CD4-positive, alpha-beta T cell treated with Interleukin-12 subunit alpha and Interleukin-12 subunit beta, for 1 hour (primary cell): Measurements from ENCODE around the gene WIF1.

Source experiments
- DNase-seq: peaks from one replicate; pipeline ENCODE4 v3.0.0-alpha.2; 2020

WIF1 gene

DNA sequence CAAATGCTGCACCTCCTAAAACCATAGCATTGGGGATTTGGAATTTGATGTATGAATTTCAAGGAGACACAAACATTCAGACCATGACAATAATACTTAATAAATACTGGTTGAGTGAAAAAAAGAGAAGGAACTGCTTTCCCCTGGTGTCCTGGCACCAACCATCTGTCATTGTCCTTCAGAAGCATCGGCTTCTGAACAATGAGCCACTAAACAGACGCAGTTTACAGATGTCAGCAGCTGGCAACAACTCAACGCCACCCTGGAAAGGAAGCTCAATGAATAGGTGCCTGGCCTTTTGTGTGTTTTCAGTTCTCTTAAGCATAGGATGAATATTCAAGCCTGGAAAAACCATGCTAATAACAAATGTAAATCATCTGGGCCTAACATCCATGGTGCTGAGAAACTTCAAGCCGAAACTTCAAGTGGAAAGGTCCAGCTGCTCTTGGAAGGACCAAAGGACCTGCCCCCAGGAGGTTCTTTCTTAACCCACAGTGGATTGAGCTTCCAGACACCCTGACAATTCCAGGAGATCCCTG is 101.3 kb downstream of the WIF1 start:
- DNase-seq: no peak

DNA sequence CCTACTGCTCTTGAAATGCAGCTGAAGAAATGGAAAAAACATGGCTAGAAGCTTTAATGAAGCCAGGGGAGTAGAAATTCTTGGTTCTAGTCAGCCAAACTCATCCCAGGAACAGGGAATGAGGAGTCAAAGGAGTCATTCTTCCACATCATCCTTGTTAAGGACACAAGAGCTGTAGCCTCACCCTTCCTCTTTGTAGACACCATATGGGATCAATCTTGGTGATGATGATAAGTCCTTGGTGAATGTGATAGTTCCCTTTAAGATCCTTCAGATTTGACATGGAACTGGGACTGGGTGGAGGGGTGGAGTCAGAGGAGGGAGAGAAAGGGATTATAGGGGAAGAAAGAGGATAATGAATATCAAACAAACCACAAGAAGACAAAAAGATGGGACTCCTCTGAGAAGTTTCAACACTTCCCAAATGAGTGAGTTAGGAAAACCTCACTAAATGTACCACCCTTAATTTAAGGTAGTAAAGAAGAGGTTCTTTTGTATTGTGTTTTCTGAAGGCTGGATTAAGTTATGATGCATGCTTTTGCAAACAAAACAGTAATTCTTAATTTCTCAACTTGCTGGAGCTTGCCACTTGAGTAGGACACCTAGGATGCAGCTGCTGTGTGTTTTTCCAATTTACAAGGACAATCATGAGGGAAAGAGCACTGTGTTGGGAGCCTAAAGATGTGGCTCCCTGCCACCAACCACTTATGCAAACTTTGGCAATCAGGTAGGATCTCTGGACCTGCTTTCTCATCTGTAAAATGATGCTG is 104.0 kb downstream of the WIF1 start:
- DNase-seq: no peak

DNA sequence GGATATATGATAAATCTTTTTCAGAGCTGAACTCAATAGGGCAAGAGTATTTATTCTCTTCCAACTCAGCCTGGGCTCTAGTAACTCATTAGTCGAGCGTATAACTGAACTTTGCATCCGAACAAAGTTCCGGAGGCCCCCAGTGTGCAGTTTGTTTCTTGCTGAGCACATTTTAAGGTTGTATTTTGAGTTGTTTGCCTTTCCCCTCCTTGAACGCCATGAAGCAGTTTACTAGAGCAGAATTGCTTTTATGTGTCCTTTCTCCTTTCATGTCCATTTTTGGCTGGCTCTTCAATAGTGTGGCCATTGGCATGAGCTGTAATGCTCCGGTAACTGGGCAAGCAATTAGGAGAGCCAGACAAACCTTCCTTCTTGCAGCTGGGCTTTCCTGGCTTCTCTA is 105.3 kb downstream of the WIF1 start:
- DNase-seq: no peak

DNA sequence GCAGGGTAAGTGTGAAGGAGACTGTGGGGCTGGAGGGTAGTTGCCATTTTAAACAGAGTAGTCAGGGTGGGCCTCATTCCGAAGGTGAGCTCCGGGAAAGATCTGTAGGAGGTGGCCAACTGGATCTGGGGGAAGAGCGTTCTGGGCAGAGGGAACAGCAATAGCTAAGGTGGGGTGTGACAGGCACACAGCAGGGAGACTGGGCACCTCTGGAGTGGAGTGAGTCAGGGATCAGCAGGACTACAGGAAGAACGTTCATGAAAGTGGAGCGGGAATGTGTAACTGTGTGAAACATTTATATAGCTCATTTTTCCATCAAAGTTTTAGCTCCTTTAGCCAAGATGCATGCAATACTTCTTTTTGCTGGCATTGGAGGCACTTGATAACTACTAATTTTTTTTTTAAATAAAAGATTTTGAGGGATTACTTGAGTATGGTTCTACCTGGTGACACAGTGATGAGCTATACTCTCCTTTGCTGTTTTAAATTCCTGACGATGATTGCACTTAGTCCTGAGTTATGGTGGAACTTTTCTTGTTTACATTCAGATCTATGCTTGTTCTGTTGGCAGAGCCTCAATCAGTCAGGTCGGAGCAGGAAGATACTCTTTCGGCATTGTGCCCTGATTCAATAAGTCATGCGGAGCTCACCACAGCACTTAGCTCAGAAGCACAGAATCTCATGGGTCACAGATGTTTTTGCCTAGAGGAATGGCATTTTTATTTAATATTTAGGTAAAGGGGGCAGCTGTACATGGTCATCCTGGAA is 106.4 kb downstream of the WIF1 start:
- no peak for DNase-seq

DNA sequence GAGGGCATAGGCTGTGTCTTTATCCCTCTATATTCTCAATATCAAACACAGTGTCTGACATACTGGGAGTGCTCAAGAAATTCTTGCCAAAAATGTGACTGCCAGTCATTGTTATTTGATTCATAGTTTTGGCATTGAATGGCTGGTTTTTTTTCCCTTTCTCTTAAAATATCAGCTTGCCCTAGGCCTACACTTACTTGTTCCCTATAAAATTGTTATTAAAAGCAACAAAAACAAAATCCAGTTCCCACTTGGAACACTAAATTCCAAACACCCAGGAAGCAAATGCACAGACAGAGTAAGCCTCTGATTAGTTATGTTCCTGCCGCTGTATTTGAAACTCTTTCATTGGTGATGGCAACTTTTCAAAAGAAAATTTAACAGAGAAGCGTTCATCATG is 110.7 kb downstream of the WIF1 start:
- no peak for DNase-seq

DNA sequence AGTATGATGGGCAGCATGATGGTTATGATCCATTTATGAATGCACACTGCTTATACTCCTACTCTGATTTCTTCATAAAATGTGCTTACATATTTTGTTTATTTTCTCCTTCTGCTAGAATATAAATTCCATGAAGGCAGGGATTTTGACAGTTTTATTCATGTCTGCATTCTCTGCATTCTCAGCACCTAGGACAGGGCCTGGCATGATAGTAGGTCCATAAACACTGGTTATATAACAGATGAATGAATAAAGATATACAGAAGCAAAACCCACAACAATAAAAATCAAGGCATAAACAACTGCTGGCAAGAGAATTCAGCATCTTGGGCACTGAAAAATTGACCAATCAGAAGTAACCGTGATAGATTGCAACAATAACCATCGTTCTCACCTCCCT is 115.4 kb downstream of the WIF1 start:
- DNase-seq: no peak

DNA sequence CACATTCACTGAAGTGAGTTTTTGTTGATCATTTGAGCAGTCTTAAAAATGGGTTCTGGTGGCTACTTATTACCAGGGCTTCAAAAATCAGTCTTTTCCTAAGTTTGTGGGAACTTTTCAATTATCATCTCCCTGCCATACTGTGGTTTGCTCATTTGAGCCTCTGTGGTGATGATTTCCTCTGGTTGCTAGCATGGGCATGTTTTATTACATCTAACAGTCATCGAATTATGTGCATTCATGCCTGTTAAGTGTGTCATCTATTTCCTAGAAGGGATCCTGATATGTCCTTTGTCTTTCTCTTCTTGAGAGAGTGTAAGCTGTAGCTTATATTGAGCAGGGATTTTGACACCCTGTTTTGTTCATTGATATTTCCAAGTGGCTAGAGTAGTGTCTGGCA is 116.8 kb downstream of the WIF1 start:
- no peak for DNase-seq
